ENCODE measurements around the gene RNF167.
A peak's percentile ranks its signal among the peaks of the same experiment; 100 is the strongest.
"Not testable (repeated sequence)": the region's sequence is repeated elsewhere in the genome, so short reads cannot be mapped to it uniquely, and the experiment has no call there.

The RNF167 gene

DNA sequence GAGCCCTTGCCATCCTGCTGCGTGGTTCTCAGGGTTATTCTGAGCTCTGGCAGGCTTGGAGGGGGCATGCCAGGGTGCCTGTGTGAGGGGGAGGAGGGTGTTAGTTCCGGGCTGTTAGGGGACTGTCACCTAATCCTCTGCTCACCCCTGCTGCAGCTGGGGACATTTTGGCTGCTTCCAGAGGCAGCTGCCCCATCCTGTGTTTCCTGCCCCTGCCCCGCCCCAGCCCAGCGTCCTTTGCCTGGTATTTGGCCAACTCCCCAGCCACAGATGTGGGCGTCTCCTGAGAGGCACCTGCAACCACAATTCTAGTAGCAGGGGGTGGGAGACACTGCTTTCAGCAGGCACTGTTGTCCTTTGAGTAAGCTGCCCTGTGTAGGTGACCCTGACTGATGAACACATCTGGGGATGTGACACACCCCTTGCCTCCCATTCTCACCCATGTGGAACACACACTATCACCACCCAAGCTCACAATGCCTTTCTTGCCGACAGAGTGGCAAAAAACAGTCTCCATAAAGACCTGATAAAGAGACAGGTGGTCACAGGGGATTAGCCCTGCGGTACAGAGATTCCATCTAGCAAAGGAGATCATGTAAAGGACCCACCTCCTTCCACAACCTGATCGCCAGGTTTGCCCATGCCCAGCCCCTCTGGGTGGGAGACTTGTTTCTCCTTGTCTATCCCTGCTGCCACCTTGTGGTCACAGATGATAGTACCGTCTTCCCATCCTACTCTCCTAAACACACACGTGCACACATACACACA lies 36.8 kb upstream of the RNF167 start, which contains the start of gene CHRNE:
Gene CHRNE (minus strand): TSS at position 48 of the 768 bp plus-strand sequence. CDS start 35 bp downstream, at position 13.
- peak; percentile 73 to 83 (median 76) for DNase-seq

GRCh38 chr17:4906642-4907041 lies 33.4 kb upstream of the RNF167 start:
- not testable (repeated sequence) for DNase-seq

DNA sequence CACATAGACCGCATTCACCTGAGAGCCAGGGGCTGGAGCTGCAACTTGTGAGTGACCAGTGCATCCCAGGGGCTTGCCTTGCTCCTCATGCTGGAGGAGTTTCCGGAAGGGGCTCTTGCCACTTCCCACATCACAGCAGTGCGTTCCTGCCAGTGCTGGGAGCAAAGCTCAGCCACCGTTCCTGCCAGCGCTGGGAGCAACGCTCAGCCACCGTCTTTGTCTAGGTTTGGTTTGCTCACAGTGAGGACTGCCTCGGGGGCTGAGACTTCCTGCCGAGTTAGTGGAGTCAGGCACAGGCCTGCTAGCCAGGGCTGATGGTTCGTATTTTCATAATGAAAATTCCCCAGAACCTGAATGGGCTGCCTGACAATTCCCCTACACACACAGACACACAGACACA lies 31.8 kb upstream of the RNF167 start:
- DNase-seq = no peak

DNA sequence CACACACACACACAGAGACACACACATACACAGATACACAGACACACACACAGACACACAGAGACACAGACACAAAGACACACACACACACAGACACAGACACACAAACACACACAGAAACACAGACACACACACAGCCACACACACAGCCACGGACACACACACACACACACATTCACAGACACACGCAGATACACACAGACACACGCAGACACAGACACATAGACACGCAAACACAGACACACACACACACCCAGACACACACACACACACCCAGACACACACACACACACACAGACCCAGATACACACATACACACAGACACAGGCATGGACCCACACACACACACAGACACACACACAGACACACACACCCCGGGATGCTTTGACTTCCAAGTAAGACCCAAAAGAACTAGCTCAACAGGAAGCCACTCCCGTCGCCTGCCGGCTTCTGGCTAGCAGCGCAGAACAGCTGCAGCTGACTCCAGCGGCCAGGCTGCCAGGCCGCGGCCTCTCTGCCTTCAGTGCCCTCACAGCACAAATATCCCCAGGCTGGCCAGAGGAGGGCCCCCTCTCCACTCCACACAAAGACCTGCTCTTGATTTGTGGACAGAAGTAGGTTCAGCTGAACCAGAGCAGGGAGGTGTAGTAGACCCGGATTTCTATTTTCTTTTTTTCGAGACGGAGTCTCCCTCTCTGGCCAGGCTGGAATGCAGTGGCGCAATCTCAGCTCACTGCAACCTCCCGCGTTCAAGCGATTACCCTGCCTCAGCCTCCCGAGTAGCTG lies 31.2 kb upstream of the RNF167 start:
- DNase-seq = peak; percentile 90 to 92 (median 91)

DNA sequence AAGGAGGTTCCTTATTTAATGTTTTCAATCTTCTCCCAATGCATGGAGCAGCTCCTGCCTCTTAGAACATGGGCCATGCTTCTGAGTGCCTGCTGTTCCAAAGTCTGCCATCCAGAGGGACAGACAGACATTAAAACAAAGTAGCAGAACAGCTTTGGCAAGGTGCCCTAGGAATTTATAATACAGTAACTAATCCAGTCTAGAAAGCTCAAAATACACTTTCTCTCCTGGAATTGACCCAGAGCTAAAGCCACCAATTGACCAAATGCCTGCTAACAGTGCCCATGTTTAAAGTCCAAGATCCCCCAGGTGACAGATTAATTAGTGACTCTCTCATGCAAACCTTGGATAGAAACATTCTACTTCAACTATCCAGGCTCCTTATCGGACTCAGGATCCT lies 26.1 kb upstream of the RNF167 start:
- no peak for DNase-seq

- DNase-seq = not testable (repeated sequence)
Measured at GRCh38 chr17:4914551-4914950, 25.5 kb upstream of the RNF167 start.

DNA sequence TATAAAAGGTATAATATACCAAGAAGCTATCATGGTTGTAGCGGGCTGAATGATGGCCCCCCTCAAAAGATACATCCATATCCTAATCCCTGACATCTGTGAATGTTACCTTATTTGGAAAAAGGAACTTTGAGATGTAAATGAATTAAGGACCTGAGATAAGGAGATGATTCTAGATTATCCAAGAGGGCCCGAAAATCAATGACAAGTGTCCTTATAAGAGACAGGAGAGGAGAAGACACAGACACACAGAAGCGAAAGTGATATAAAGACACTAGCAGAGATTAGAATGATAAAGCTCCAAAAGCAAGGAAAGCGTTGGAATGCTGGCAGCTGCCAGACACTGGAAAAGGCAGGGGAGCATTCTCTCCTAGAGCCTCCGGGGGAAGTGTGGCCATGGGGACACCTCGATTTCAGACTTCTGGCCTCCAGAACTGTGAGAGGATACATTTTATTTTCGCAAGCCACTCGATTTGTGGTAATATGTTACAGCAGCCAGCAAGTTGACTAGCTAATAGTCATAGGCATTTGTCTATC lies 20.5 kb upstream of the RNF167 start:
- no peak for DNase-seq

DNA sequence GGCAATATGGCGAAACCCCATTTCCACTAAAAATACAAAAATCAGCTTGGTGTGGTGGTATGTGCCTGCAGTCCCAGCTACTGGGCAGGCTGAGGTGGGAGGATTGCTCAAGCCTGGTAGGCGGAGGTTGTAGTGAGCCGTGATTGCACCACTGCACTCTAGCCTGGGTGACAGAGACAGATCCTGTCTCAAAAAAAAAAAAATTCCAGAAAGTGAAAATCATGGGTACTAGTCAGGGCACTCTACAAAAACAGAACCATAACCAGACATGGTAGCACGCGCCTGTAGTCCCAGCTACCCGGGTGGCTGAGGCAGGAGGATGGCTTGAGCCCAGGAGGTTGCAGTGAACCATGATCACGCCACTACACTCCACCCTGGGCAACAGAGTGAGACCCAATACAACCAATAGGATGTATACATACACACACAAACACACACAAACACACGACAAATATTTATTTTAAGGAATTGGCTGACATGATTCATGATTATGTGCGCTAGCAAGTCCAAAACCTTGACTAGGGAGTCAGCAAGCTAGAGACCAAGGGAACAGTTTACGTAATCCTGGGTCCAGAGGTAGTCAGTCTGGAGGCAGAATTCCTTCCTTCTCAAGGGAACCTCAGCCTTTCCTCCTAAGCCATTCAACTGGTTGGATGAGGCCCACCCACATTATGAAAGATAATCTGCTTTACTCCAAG lies 19.6 kb upstream of the RNF167 start:
- peak; percentile 89 to 93 (median 92) for DNase-seq

DNA sequence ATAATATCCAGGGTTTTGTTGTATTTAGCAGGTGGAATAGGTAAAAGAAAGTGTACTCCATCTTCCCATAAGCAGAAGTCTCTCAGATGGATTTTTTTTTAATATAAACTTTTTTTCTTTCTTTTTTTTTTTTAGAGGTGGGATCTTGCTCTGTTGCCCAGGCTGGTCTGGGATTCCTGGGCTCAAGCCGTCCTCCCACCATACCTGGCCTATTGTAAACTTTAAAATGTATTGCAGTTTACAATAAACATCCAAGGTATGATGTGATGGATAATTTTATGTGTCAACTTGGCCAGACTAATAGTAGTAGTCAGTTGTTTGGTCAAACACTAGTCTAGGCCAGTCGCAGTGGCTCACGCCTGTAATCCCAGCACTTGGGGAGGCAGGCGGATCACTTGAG lies 18.7 kb upstream of the RNF167 start:
- DNase-seq = no peak

DNA sequence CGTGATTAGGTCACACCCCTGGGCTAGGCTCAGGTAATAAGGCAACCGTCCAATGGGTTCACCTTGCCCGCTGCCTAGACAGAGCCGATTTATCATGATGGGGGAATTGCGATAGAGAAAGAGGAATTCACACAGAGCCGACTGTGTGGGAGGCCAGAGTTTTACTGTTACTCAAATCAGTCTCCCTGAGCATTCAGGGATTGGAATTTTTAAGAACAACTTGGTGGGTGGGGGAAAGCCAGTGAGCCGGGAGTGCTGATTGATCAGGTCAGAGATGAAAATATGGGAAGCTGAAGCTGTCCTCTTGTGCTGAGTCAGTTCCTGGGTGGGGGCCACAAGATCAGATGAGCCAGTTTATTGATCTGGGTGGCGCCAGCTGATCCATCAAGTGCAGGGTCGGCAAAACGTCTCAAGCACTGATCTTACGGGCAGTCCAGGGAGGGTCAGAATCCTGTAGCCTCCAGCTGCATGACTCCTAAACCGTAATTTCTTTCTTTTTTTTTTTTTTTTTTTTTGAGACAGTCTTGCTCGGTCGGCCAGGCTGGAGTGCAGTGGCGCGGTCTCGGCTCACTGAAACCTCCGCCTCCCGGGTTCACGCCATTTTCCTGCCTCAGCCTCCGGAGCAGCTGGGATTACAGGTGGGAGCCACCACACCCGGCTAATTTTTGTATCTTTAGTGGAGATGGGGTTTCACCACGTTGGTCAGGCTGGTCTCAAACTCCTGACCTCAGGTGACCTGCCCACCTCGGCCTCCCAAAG lies 13.3 kb upstream of the RNF167 start:
- DNase-seq = peak in 2 of 3 donors; percentile 80 to 94

DNA sequence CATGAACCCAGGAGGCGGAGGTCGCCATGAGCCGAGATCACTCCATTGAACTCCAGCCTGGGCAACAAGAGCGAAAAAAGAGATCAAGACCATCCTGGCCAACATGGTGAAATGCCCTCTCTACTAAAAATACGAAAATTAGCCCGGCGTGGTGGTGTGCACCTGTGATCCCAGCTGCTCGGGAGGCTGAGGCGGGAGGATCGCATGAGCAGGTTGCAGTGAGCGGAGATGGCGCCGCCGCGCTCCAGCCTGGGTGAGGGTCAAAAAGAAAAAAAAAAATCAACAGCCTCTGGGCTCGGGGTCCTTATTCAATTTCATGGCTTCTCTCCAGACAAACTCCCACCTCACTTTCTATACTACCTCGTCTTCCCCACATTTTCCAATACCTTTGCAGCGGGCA lies 11.2 kb upstream of the RNF167 start:
- DNase-seq = no peak

DNA sequence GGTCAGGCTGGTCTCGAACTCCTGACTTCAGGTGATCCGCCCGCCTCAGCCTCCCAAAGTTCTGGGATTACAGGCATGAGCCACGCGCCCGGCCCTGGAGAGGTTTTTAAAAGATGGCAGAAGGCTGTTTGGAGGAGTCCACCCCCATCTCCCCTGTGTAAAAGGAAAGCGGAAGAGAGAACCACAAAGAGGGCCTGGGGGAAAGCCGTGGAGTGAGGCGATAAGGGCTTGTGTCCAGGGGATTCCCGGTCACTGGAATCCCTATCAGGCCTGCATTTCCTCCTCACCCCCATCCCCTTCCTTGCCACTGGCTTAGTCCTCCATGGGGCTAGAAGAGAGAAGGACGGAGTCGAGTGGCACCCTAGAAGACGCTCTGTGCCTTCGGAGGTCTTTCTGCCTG lies 8.1 kb upstream of the RNF167 start, which contains the start of gene GP1BA:
Gene GP1BA (plus strand): TSS at position 315 of the 400 bp plus-strand sequence. CDS start 328 bp downstream, outside the sequence.
- DNase-seq = peak; percentile 73 to 85 (median 83)

DNA sequence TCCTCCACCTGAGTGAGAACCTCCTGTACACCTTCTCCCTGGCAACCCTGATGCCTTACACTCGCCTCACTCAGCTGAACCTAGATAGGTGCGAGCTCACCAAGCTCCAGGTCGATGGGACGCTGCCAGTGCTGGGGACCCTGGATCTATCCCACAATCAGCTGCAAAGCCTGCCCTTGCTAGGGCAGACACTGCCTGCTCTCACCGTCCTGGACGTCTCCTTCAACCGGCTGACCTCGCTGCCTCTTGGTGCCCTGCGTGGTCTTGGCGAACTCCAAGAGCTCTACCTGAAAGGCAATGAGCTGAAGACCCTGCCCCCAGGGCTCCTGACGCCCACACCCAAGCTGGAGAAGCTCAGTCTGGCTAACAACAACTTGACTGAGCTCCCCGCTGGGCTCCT lies 7.3 kb upstream of the RNF167 start:
- DNase-seq = no peak

GRCh38 chr17:4933646-4934045 lies 6.4 kb upstream of the RNF167 start:
- DNase-seq = no peak

DNA sequence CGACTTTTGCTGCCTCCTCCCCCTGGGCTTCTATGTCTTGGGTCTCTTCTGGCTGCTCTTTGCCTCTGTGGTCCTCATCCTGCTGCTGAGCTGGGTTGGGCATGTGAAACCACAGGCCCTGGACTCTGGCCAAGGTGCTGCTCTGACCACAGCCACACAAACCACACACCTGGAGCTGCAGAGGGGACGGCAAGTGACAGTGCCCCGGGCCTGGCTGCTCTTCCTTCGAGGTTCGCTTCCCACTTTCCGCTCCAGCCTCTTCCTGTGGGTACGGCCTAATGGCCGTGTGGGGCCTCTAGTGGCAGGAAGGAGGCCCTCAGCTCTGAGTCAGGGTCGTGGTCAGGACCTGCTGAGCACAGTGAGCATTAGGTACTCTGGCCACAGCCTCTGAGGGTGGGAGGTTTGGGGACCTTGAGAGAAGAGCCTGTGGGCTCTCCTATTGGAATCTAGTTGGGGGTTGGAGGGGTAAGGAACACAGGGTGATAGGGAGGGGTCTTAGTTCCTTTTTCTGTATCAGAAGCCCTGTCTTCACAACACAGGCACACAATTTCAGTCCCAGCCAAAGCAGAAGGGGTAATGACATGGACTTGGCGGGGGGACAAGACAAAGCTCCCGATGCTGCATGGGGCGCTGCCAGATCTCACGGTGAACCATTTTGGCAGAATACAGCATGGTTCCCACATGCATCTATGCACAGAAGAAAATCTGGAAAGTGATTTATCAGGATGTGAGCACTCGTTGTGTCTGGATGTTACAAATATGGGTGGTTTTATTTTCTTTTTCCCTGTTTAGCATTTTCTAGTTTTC lies 5.7 kb upstream of the RNF167 start:
- peak; percentile 66 to 79 (median 67) for DNase-seq

DNA sequence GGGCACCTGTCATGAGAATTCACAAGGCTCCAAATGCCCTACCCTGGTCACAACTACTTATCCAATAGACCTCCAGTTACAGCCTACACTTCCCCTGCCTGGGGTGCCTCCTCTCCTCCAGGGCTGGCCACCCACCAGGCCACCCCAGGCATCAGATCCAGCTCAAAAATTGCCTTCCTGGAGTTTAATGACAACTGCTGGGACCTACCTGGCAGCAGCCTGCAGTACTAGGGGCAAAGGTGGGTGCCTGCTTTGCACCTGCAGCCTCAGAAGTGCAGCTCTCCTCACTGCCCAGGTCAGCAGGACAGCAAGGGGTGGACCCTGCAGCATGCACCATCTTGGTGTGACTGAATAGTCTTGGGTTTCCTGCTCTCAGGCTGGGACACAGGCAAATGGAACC lies 4.4 kb upstream of the RNF167 start:
- no peak for DNase-seq

DNA sequence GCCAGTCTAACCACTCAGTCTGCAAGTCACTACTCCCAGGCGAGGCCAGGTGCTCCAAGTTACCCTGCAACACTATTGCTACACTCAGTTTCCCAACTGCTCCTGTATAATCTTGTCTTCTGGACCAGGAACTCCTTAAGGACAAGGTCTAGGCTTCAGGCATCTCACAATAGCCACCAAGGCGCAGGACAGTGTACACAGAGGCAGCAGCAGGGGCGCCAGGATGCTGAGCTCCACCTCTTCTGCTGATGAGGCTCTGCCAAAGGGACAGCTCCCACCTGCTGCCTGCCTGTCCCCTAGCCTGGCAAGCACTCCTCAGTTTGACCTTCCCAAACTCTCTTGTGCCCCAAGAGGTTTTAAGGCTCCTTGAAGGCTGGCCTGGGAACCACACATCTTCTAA lies 3.6 kb upstream of the RNF167 start:
- no peak for DNase-seq

GRCh38 chr17:4937553-4937952 lies 2.5 kb upstream of the RNF167 start:
- no peak for DNase-seq

GRCh38 chr17:4938069-4938491 lies 2.0 kb upstream of the RNF167 start:
- no peak for DNase-seq

- DNase-seq = no peak
Measured at GRCh38 chr17:4938688-4939545, 1.2 kb upstream of the RNF167 start.

- no peak for DNase-seq
Measured at GRCh38 chr17:4939546-4939795, 597 bp upstream of the RNF167 start.
